ENCODE data around the gene CPZ.

DNA sequence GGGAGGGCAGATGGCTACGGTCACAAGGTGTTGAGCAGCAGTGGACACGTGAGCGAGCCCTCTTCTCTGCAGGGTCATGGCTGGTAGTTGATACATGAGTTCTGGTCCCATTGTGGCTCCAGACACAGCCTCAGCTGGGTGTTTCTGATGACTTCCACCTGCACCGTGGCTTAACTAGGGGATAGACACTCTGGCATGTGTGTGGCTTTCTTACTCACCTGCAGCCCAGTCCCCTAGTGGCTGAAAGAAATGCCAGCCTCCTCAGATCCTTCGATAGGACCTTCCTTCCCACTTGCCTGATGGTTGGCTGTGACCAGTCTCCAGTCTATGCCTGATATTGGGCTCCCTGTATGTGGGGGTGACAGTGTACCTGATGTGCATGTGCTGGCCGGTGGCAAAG is 7.4 kb upstream of the CPZ start:
- TF ChIP-seq REPIN1 (tag by site-specific recombination; IDR thresholded peaks at IDR 0.05; ENCODE audit: low read depth) (no peak), ZBTB44 (tag by site-specific recombination; IDR thresholded peaks at IDR 0.05) (no peak), ZNF350 (tag by site-specific recombination; IDR thresholded peaks at IDR 0.05) (no peak), CTCF (tag by site-specific recombination; IDR thresholded peaks at IDR 0.05) (no peak), ZNF600 (tag by site-specific recombination; IDR thresholded peaks at IDR 0.05) (no peak)
- TF ChIP-seq, protein P1, sequence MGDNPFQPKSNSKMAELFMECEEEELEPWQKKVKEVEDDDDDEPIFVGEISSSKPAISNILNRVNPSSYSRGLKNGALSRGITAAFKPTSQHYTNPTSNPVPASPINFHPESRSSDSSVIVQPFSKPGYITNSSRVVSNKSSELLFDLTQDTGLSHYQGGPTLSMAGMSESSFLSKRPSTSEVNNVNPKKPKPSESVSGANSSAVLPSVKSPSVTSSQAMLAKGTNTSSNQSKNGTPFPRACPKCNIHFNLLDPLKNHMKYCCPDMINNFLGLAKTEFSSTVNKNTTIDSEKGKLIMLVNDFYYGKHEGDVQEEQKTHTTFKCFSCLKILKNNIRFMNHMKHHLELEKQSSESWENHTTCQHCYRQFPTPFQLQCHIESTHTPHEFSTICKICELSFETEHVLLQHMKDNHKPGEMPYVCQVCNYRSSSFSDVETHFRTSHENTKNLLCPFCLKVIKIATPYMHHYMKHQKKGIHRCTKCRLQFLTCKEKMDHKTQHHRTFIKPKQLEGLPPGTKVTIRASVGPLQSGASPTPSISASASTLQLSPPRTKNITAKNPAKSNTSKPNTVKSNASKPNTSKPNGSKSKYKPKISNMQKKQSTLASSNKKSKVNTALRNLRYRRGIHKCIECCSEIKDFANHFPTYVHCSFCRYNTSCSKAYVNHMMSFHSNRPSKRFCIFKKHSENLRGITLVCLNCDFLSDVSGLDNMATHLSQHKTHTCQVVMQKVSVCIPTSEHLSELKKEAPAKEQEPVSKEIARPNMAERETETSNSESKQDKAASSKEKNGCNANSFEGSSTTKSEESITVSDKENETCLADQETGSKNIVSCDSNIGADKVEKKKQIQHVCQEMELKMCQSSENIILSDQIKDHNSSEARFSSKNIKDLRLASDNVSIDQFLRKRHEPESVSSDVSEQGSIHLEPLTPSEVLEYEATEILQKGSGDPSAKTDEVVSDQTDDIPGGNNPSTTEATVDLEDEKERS (tag by site-specific recombination; IDR thresholded peaks at IDR 0.05) = no peak

Data from HEK293 (cell line).